Fibroblast of lung (primary cell): ENCODE results near the gene NAV1. TPM values are rescaled to one million over a fixed set of nuclear protein-coding genes. Genes with fewer than 3 reads are reported as not detected.

ENCODE experiments used
- DNase-seq, 2 donors: peaks; one replicate each; pipeline versions ENCODE4 v3.0.0 to v3.0.0-alpha.2; 2010; ENCODE audit warnings: low read depth in 2 of 2
- H2AFZ ChIP-seq: 2 replicates; pipeline ENCODE4 v1.5.1; 2012; ENCODE audit warnings: low read length, control low read depth, inconsistent platforms
- H3K27ac ChIP-seq: 2 replicates; pipeline ENCODE4 v1.5.1; 2011; ENCODE audit warnings: low read length, control low read depth; ENCODE audit not compliant: insufficient read depth
- H3K27me3 ChIP-seq: 2 replicates; pipeline ENCODE4 v1.5.1; 2011; ENCODE audit warnings: mild to moderate bottlenecking, low read length; ENCODE audit not compliant: control insufficient read depth, insufficient read depth
- H3K36me3 ChIP-seq: 2 replicates; pipeline ENCODE4 v1.5.1; 2011; ENCODE audit warnings: low read length; ENCODE audit not compliant: control insufficient read depth, insufficient read depth
- H3K4me1 ChIP-seq: 2 replicates; pipeline ENCODE4 v1.5.1; 2011; ENCODE audit warnings: low read length; ENCODE audit not compliant: control insufficient read depth, insufficient read depth; ENCODE audit errors: extremely low read depth
- H3K4me2 ChIP-seq: 2 replicates; pipeline ENCODE4 v1.5.1; 2011; ENCODE audit warnings: low read length, control low read depth; ENCODE audit not compliant: insufficient read depth; ENCODE audit errors: extremely low read depth
- H3K4me3 ChIP-seq, 4 experiments: fragments of 200-600 bp in 1 of 4; sonication (generic) in 1 of 4; replicated peaks in 1 of 4; 2 replicates each; pipeline ENCODE4 v1.5.1; 2011 to 2016; ENCODE audit warnings: low read length in 4 of 4, low read depth in 3 of 4, mild to moderate bottlenecking in 3 of 4, control low read depth in 2 of 4, inconsistent platforms in 1 of 4, mixed read lengths in 1 of 4; ENCODE audit not compliant: insufficient read depth in 1 of 4; ENCODE audit errors: control extremely low read depth in 1 of 4
- H3K79me2 ChIP-seq: 2 replicates; pipeline ENCODE4 v1.5.1; 2012; ENCODE audit warnings: mild to moderate bottlenecking, low read length, inconsistent platforms; ENCODE audit not compliant: control insufficient read depth, insufficient read depth
- H3K9ac ChIP-seq: 2 replicates; pipeline ENCODE4 v1.5.1; 2011; ENCODE audit warnings: mild to moderate bottlenecking, low read length, control low read depth; ENCODE audit not compliant: insufficient read depth
- H3K9me3 ChIP-seq: 2 replicates; pipeline ENCODE4 v1.5.1; 2012; ENCODE audit warnings: low read depth, low read length; ENCODE audit not compliant: control insufficient read depth, insufficient read depth
- H4K20me1 ChIP-seq: 2 replicates; pipeline ENCODE4 v1.5.1; 2011; ENCODE audit warnings: low read length; ENCODE audit not compliant: control insufficient read depth, insufficient read depth; ENCODE audit errors: extremely low read depth
- EZH2 ChIP-seq: IDR thresholded peaks from 2 replicates; pipeline ENCODE4 v1.5.1; 2012; ENCODE audit warnings: low read length, control low read depth, mild to moderate bottlenecking; ENCODE audit errors: missing control alignments
- polyA plus RNA-seq, 2 donors: library from polyadenylated mRNA; depleted of rRNA in 1 of 2; stranded (reverse) in 1 of 2; unstranded in 1 of 2; fragments of >200 nt; gene quantifications; 2 replicates each; pipeline ENCODE4 v1.2.1, GENCODE V29; 2011 to 2012; ENCODE audit warnings: missing spikeins in 1 of 2
- total RNA-seq: library from RNA; depleted of rRNA; stranded (reverse); fragments of >200 nt; gene quantifications from 2 replicates; pipeline ENCODE4 v1.2.1, GENCODE V29; 2014
- TF ChIP-seq, protein P1 (sequence below), 2 donors: IDR thresholded peaks in 1 of 2; conservative IDR thresholded peaks in 1 of 2; 1 replicate in 1 of 2; 2 replicates in 1 of 2; pipeline ENCODE4 v1.5.1; 2011 to 2012; ENCODE audit warnings: low read length in 2 of 2, control low read depth in 1 of 2, inconsistent platforms in 1 of 2, low read depth in 1 of 2, mild to moderate bottlenecking in 1 of 2

NAV1 gene
- total and polyA plus RNA-seq, 2 donors (not counting 1 experiment from before 2014, with no cell fraction given): 19.8 to 64.0 TPM

DNA sequence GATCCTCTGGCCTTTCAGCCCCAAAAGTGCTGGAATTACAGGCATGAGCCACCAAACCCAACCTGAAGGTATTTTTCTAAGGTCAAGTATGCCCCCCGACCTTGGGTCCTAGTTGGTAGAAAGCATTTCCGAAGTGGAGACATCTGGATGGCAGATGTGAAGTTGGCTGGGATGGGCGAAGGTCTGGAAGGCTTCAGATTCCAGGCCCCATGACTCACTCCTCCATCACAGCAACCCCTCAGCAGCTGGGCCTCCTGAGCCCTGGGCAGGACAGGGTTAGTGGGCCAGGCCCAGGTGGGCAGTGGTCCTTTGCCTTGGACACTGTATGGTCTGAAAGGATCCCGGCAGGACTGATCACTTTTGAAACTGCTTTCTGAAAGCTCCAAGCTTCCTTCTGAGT is 23.3 kb downstream of the NAV1 start:
- Histone ChIP-seq H3K36me3 (no peaks in the 10 kb centered on the region), H3K4me1 (peaks cover 42% of the 10 kb centered on the region), H4K20me1 (no peaks in the 10 kb centered on the region), H3K9me3 (no peaks in the 10 kb centered on the region), H3K4me2 (peak overlapping the region; percentile 7), H3K9ac (no peak overlapping the region), H2AFZ (no peak overlapping the region), H3K27ac (peak overlapping the region; percentile 84), H3K4me3 (peak overlapping the region in 1 of 4 experiments; percentile 12), H3K79me2 (peaks cover 46% of the 10 kb centered on the region), H3K27me3 (no peaks in the 10 kb centered on the region)
- TF ChIP-seq, protein P1, sequence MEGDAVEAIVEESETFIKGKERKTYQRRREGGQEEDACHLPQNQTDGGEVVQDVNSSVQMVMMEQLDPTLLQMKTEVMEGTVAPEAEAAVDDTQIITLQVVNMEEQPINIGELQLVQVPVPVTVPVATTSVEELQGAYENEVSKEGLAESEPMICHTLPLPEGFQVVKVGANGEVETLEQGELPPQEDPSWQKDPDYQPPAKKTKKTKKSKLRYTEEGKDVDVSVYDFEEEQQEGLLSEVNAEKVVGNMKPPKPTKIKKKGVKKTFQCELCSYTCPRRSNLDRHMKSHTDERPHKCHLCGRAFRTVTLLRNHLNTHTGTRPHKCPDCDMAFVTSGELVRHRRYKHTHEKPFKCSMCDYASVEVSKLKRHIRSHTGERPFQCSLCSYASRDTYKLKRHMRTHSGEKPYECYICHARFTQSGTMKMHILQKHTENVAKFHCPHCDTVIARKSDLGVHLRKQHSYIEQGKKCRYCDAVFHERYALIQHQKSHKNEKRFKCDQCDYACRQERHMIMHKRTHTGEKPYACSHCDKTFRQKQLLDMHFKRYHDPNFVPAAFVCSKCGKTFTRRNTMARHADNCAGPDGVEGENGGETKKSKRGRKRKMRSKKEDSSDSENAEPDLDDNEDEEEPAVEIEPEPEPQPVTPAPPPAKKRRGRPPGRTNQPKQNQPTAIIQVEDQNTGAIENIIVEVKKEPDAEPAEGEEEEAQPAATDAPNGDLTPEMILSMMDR (conservative IDR thresholded peaks at IDR 0.05 in 1 of 2, IDR thresholded peaks at IDR 0.05 in 1 of 2; ENCODE audit: low read depth in 1 of 2, low read length in 2 of 2): no peak
- no peak for TF ChIP-seq EZH2
- peak; percentile 95 to 96 for DNase-seq

DNA sequence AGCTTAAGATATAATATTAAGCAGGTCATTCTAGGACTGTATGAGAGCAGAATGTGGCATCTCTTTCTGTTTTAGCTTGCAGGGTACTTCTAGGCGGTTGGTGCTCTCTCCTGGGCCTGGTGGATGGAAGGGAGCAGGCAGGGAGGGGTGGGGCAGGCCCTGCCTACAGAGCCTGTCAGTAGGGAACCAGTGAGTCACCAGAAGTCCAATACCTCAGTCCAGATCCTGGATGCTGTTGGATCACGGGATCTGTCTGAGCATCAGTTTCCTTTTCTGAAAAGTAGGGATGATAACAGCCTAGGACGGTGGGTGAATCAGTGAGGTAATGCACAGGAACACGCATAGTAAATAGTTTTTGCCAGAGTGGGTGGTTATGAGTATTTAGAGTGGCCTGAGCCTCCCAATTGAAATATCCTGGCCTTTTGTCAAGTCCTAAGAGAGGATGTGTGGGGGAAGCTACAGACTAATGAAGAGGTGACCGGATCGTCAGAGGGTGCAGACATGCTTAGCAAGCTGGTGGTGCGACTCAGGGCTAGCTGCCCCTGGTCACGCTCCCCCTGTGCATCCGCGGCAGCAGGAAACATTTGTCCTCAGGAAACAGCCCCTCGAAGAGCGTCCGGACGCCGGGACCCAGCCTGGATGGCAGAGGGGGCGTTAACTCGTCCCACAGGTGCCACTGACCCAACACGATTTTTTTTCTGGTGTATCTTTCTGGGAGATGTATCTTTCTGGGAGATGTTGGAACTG is 23.9 kb downstream of the NAV1 start:
- peaks cover 38% of the 10 kb centered on the region for H3K4me1 ChIP-seq
- TF ChIP-seq, protein P1 (conservative IDR thresholded peaks at IDR 0.05 in 1 of 2, IDR thresholded peaks at IDR 0.05 in 1 of 2; ENCODE audit: low read depth in 1 of 2, low read length in 2 of 2): no peak
- TF ChIP-seq EZH2: no peak
- peak; percentile 77 to 98 for DNase-seq
- peak overlapping the region; percentile 23 for H3K4me2 ChIP-seq
- H3K27ac ChIP-seq: peak overlapping the region; percentile 84
- H4K20me1 ChIP-seq: no peaks in the 10 kb centered on the region
- H3K9ac ChIP-seq: no peak overlapping the region
- no peaks in the 10 kb centered on the region for H3K27me3 ChIP-seq
- H3K36me3 ChIP-seq: no peaks in the 10 kb centered on the region
- peak overlapping the region in 1 of 4 experiments; percentile 12 for H3K4me3 ChIP-seq
- H3K79me2 ChIP-seq: peaks cover 44% of the 10 kb centered on the region
- H2AFZ ChIP-seq: no peak overlapping the region
- no peaks in the 10 kb centered on the region for H3K9me3 ChIP-seq

DNA sequence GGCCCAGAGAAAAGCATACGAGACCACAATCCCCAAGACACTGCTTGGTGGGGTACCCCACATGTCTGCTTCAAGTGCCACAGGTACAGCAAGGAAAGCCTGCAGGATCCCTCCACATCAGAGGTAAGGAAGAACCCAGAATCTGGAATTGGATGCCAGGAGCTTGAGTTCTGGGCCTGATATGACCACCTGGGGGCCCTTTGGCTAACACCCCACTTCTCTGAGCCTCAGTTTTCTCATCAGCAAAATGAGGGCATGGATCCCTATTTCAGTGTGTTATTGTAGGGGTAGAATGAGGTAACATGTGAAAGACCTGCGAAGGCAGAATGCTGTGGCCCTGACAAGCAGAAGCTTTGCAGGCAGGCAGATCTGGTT is 24.5 kb downstream of the NAV1 start:
- no peak overlapping the region for H3K9ac ChIP-seq
- DNase-seq: no peak
- peaks cover 38% of the 10 kb centered on the region for H3K4me1 ChIP-seq

More for the DNA sequence above, 24.5 kb downstream of the NAV1 start:
- Histone ChIP-seq H3K9me3 (no peaks in the 10 kb centered on the region), H3K4me2 (peak overlapping the region; percentile 23), H3K36me3 (no peaks in the 10 kb centered on the region), H3K79me2 (peaks cover 41% of the 10 kb centered on the region), H4K20me1 (no peaks in the 10 kb centered on the region), H3K4me3 (no peak overlapping the region), H3K27ac (peak overlapping the region; percentile 84), H3K27me3 (no peaks in the 10 kb centered on the region), H2AFZ (no peak overlapping the region)
- TF ChIP-seq, protein P1 (conservative IDR thresholded peaks at IDR 0.05 in 1 of 2, IDR thresholded peaks at IDR 0.05 in 1 of 2; ENCODE audit: low read depth in 1 of 2, low read length in 2 of 2): no peak
- no peak for TF ChIP-seq EZH2
